PC-9 (cell line): ENCODE results near the gene TINAG. TPM values are rescaled to one million over a fixed set of nuclear protein-coding genes. Genes with fewer than 3 reads are reported as not detected.

Source experiments
- BruUV-seq: library from RNA; stranded (reverse); fragments of 400-500 nt; replicated peaks from 2 replicates; lab custom pipeline; 2021; lab: Mats Ljungman, UMichigan
- CTCF ChIA-PET: fragments of 300-600 bp; sonication (Branson Sonifier 250); formaldehyde crosslinking; loops from one replicate; lab custom pipeline; 2022; ENCODE audit warnings: antibody characterized with exemption; lab: Charles Lee
- POLR2A ChIA-PET: fragments of 300-600 bp; sonication (Branson Sonifier 250); formaldehyde crosslinking; loops from one replicate; lab custom pipeline; 2022; ENCODE audit warnings: antibody characterized with exemption; ENCODE audit not compliant: unreplicated experiment; lab: Charles Lee
- DNase-seq, 2 experiments: peaks; one replicate each; pipeline versions ENCODE4 v3.0.0 to v3.0.0-alpha.2; 2015 to 2022; ENCODE audit warnings: mixed read lengths in 1 of 2
- H2AFZ ChIP-seq: fragments of 200-600 bp; sonication (generic); 2 replicates; pipeline ENCODE4 v1.8.1; 2017; ENCODE audit warnings: antibody characterized with exemption
- H3F3A ChIP-seq: fragments of 200-600 bp; sonication (generic); 2 replicates; pipeline ENCODE4 v1.8.1; 2017; ENCODE audit warnings: antibody characterized with exemption, mild to moderate bottlenecking, low read depth; ENCODE audit not compliant: insufficient read depth
- H3K27ac ChIP-seq: fragments of 200-600 bp; sonication (generic); 2 replicates; pipeline ENCODE4 v1.6.1; 2016; ENCODE audit warnings: mixed run types
- H3K27me3 ChIP-seq: fragments of 200-600 bp; sonication (generic); 2 replicates; pipeline ENCODE4 v1.6.1; 2016; ENCODE audit warnings: low read depth, mixed run types; ENCODE audit not compliant: insufficient read depth
- H3K36me3 ChIP-seq: fragments of 200-600 bp; sonication (generic); 2 replicates; pipeline ENCODE4 v1.6.1; 2016; ENCODE audit warnings: low read depth, mixed run types
- H3K4me1 ChIP-seq: fragments of 200-600 bp; sonication (generic); replicated peaks from 2 replicates; pipeline ENCODE4 v1.6.1; 2016; ENCODE audit warnings: mixed run types; ENCODE audit not compliant: insufficient read depth
- H3K4me2 ChIP-seq: fragments of 200-600 bp; sonication (generic); 2 replicates; pipeline ENCODE4 v1.6.1; 2017; ENCODE audit warnings: mixed run types
- H3K4me3 ChIP-seq: fragments of 200-600 bp; sonication (generic); 2 replicates; pipeline ENCODE4 v1.6.1; 2016; ENCODE audit warnings: mixed run types
- H3K79me2 ChIP-seq: fragments of 200-600 bp; sonication (generic); 2 replicates; pipeline ENCODE4 v1.6.1; 2017; ENCODE audit warnings: low read depth, mixed run types
- H3K9me2 ChIP-seq: fragments of 200-600 bp; sonication (generic); 2 replicates; pipeline ENCODE4 v1.8.1; 2017; ENCODE audit warnings: mild to moderate bottlenecking; ENCODE audit not compliant: insufficient read depth
- H3K9me3 ChIP-seq: fragments of 200-600 bp; sonication (generic); 2 replicates; pipeline ENCODE4 v1.8.1; 2016; ENCODE audit warnings: low read depth; ENCODE audit not compliant: insufficient read depth
- H4K20me1 ChIP-seq: fragments of 200-600 bp; sonication (generic); 2 replicates; pipeline ENCODE4 v1.8.1; 2017; ENCODE audit not compliant: insufficient read depth
- CTCF ChIP-seq: fragments of 200-600 bp; sonication (generic); conservative IDR thresholded peaks from 2 replicates; pipeline ENCODE4 v1.6.1; 2017; ENCODE audit warnings: mixed run types, antibody characterized with exemption, mild to moderate bottlenecking, moderate library complexity
- EZH2 ChIP-seq: fragments of 200-600 bp; sonication (generic); IDR thresholded peaks from 2 replicates; pipeline ENCODE4 v1.8.0; 2017; ENCODE audit warnings: antibody characterized with exemption, low read depth
- intact Hi-C: fragments of 100-400 bp; cut with micrococcal nuclease; formaldehyde crosslinking; loops from one replicate; pipeline ENCODE4 v1.10.0; 2022; ENCODE audit not compliant: unreplicated experiment
- total RNA-seq: library from RNA; stranded (reverse); gene quantifications from 2 replicates; pipeline ENCODE4 v1.2.3, GENCODE V29; 2021

Gene TINAG
- total RNA-seq, 1 experiment from 2014 or later, result not detected

GRCh38 chr6:54267798-54268197 is 40.4 kb upstream of the TINAG start:
- POLR2A ChIA-PET, result no interaction called here
- Histone ChIP-seq H2AFZ (no peak overlapping the region), H3K27me3 (no peaks in the 10 kb centered on the region), H3K4me3 (no peak overlapping the region), H3K9me3 (no peaks in the 10 kb centered on the region), H3K4me1 (no peaks in the 10 kb centered on the region), H4K20me1 (no peaks in the 10 kb centered on the region), H3K36me3 (no peaks in the 10 kb centered on the region), H3K79me2 (no peaks in the 10 kb centered on the region), H3K27ac (no peak overlapping the region), H3K9me2 (no peaks in the 10 kb centered on the region), H3F3A (no peaks in the 10 kb centered on the region), H3K4me2 (no peak overlapping the region)
- CTCF ChIA-PET, result interaction anchor here (1.4 kb wide), 1 partner anchor 282 kb away, joined by 4 read pairs; no protein-coding TSS in a partner anchor
- TF ChIP-seq EZH2, result no peak
- peak; percentile 65 for TF ChIP-seq CTCF
- intact Hi-C loops, result loop anchor here (2.0 kb wide), 1 partner anchor 281 kb away; no protein-coding TSS in a partner anchor
- no TSS peak for BruUV-seq
- DNase-seq, result peak in 1 of 2 experiments; percentile 2

- Histone ChIP-seq H3K36me3 (no peaks in the 10 kb centered on the region), H3F3A (no peaks in the 10 kb centered on the region), H3K27ac (no peak overlapping the region), H3K4me3 (no peak overlapping the region), H3K9me3 (no peaks in the 10 kb centered on the region), H3K79me2 (no peaks in the 10 kb centered on the region), H4K20me1 (no peaks in the 10 kb centered on the region), H2AFZ (no peak overlapping the region), H3K9me2 (no peaks in the 10 kb centered on the region), H3K4me2 (no peak overlapping the region), H3K4me1 (no peaks in the 10 kb centered on the region), H3K27me3 (no peaks in the 10 kb centered on the region)
- BruUV-seq, result no TSS peak
- DNase-seq, result no peak
- ChIA-PET CTCF (interaction anchor here (0.5 kb wide), 1 partner anchor 777 kb away, joined by 8 read pairs; no protein-coding TSS in a partner anchor), POLR2A (no interaction called here)
- intact Hi-C loops, result no loop called here
- no peak for TF ChIP-seq EZH2
- TF ChIP-seq CTCF, result no peak
Observed at GRCh38 chr6:54273214-54273820, 34.9 kb upstream of the TINAG start.

- POLR2A ChIA-PET, result no interaction called here
- no TSS peak for BruUV-seq
- H2AFZ ChIP-seq, result no peak overlapping the region
- no peaks in the 10 kb centered on the region for H3K27me3 ChIP-seq
- no peak overlapping the region for H3K27ac ChIP-seq
- TF ChIP-seq CTCF (no peak), EZH2 (no peak)
- H3K9me3 ChIP-seq, result no peaks in the 10 kb centered on the region
- no peak for DNase-seq
- intact Hi-C loops, result no loop called here
- no peaks in the 10 kb centered on the region for H3K36me3 ChIP-seq
- H3K4me2 ChIP-seq, result no peak overlapping the region
- CTCF ChIA-PET, result no interaction called here
- H3K4me3 ChIP-seq, result no peak overlapping the region
- no peaks in the 10 kb centered on the region for H3F3A ChIP-seq
- no peaks in the 10 kb centered on the region for H4K20me1 ChIP-seq
- H3K4me1 ChIP-seq, result no peaks in the 10 kb centered on the region
- no peaks in the 10 kb centered on the region for H3K9me2 ChIP-seq
- H3K79me2 ChIP-seq, result no peaks in the 10 kb centered on the region
Observed at GRCh38 chr6:54274383-54274782, 33.9 kb upstream of the TINAG start.
